CD14-positive monocyte (primary cell): ENCODE measurements around the gene ANKRD33. TPM values are rescaled to one million over a fixed set of nuclear protein-coding genes. Genes with fewer than 3 reads are reported as not detected.

ENCODE experiments used
- DNase-seq, 3 donors: peaks; one replicate each; pipeline ENCODE4 v3.0.0-alpha.2; 2011 to 2022
- H2AFZ ChIP-seq: 2 replicates; pipeline ENCODE4 v1.6.0; 2012; ENCODE audit warnings: mild to moderate bottlenecking, low read depth, low read length, inconsistent platforms; ENCODE audit not compliant: insufficient read depth, poor library complexity, severe bottlenecking
- H3K27ac ChIP-seq, 2 donors: 1 replicate in 1 of 2; 2 replicates in 1 of 2; pipeline ENCODE4 v1.5.1; 2012 to 2013; ENCODE audit warnings: low read length in 2 of 2, control low read depth in 1 of 2, inconsistent platforms in 1 of 2, low read depth in 1 of 2, mild to moderate bottlenecking in 1 of 2
- H3K27me3 ChIP-seq, 2 donors: one replicate each; pipeline versions ENCODE4 v1.6.0 to v1.6.1; 2011 to 2013; ENCODE audit warnings: low read length in 2 of 2; ENCODE audit not compliant: control insufficient read depth in 2 of 2, insufficient read depth in 2 of 2
- H3K36me3 ChIP-seq, 2 donors: replicated peaks in 1 of 2; 1 replicate in 1 of 2; 2 replicates in 1 of 2; pipeline versions ENCODE4 v1.5.1 to v1.6.1; 2012 to 2013; ENCODE audit warnings: low read length in 2 of 2, control low read depth in 1 of 2, inconsistent platforms in 1 of 2, mild to moderate bottlenecking in 1 of 2; ENCODE audit not compliant: insufficient read depth in 2 of 2, control insufficient read depth in 1 of 2
- H3K4me1 ChIP-seq, 2 donors: 1 replicate in 1 of 2; 2 replicates in 1 of 2; pipeline versions ENCODE4 v1.5.1 to v1.6.1; 2012 to 2013; ENCODE audit warnings: low read length in 2 of 2, control low read depth in 1 of 2, inconsistent platforms in 1 of 2, mild to moderate bottlenecking in 1 of 2, moderate library complexity in 1 of 2; ENCODE audit not compliant: insufficient read depth in 2 of 2, control insufficient read depth in 1 of 2
- H3K4me2 ChIP-seq: replicated peaks from 2 replicates; pipeline ENCODE3; 2012; ENCODE audit warnings: low read length, moderate library complexity, mild to moderate bottlenecking; ENCODE audit not compliant: poor library complexity, severe bottlenecking; ENCODE audit errors: extremely low read depth
- H3K4me3 ChIP-seq, 3 experiments: fragments of 200-600 bp in 1 of 3; sonication (generic) in 1 of 3; replicated peaks in 1 of 3; 1 replicate in 2 of 3; 2 replicates in 1 of 3; pipeline ENCODE4 v1.5.1; 2011 to 2013; ENCODE audit warnings: low read length in 3 of 3, mild to moderate bottlenecking in 3 of 3, control low read depth in 2 of 3, low read depth in 2 of 3, inconsistent platforms in 1 of 3, moderate library complexity in 1 of 3
- H3K79me2 ChIP-seq: 2 replicates; pipeline ENCODE4 v1.6.0; 2012; ENCODE audit warnings: mild to moderate bottlenecking, control low read depth, inconsistent platforms, low read length, moderate library complexity; ENCODE audit not compliant: insufficient read depth
- H3K9ac ChIP-seq: 2 replicates; pipeline ENCODE4 v1.6.0; 2017; ENCODE audit warnings: low read length, mild to moderate bottlenecking; ENCODE audit not compliant: insufficient read depth, poor library complexity, severe bottlenecking
- H3K9me3 ChIP-seq, 2 donors: replicated peaks in 1 of 2; 1 replicate in 1 of 2; 2 replicates in 1 of 2; pipeline versions ENCODE4 v1.5.1 to v1.6.1; 2012 to 2013; ENCODE audit warnings: low read length in 2 of 2, control low read depth in 1 of 2; ENCODE audit not compliant: control insufficient read depth in 1 of 2, insufficient read depth in 1 of 2
- H4K20me1 ChIP-seq: 2 replicates; pipeline ENCODE4 v1.6.0; 2012; ENCODE audit warnings: mild to moderate bottlenecking, low read length, control low read depth, moderate library complexity; ENCODE audit not compliant: insufficient read depth
- H3K27ac Mint-ChIP-seq, 7 donors: one replicate each; pipeline ENCODE4 v1.8.0; 2020; ENCODE audit warnings: mild to moderate bottlenecking in 7 of 7, mixed read lengths in 7 of 7, moderate library complexity in 6 of 7, inconsistent platforms in 2 of 7
- H3K27me3 Mint-ChIP-seq, 3 donors: one replicate each; pipeline ENCODE4 v1.8.0; 2021 to 2022; ENCODE audit warnings: low read depth in 3 of 3, mild to moderate bottlenecking in 3 of 3, mixed read lengths in 3 of 3, moderate library complexity in 3 of 3, inconsistent platforms in 1 of 3
- H3K36me3 Mint-ChIP-seq, 2 donors: one replicate each; pipeline ENCODE4 v1.8.0; 2020; ENCODE audit warnings: mixed read lengths in 2 of 2, inconsistent platforms in 1 of 2, mild to moderate bottlenecking in 1 of 2
- H3K4me1 Mint-ChIP-seq: one replicate; pipeline ENCODE4 v1.8.0; 2020; ENCODE audit warnings: mild to moderate bottlenecking, mixed read lengths
- H3K4me3 Mint-ChIP-seq, 2 donors: one replicate each; pipeline ENCODE4 v1.8.0; 2020; ENCODE audit warnings: mild to moderate bottlenecking in 2 of 2, mixed read lengths in 2 of 2, moderate library complexity in 1 of 2
- H3K9me3 Mint-ChIP-seq, 7 donors: one replicate each; pipeline ENCODE4 v1.8.0; 2020 to 2022; ENCODE audit warnings: mixed read lengths in 7 of 7, mild to moderate bottlenecking in 6 of 7, moderate library complexity in 6 of 7, inconsistent platforms in 2 of 7
- WGBS: methylation state at CpG from one replicate; pipeline ENCODE4 v1.1.5; 2013; ENCODE audit warnings: missing lambda C conversion rate; ENCODE audit not compliant: insufficient coverage; 5-methylcytosine and 5-hydroxymethylcytosine counted together
- intact Hi-C, 2 donors: fragments of 100-400 bp; cut with micrococcal nuclease; formaldehyde crosslinking; loops; one replicate each; pipeline versions ENCODE4 v1.15.0 to v1.15.1; 2023
- polyA plus RNA-seq, 3 donors: library from polyadenylated mRNA; depleted of rRNA in 1 of 3; unstranded in 2 of 3; stranded (reverse) in 1 of 3; fragments of 300-500 nt in 2 of 3; fragments of >200 nt in 1 of 3; fragmentation: Illumina TruSeq in 2 of 3; gene quantifications; 1 replicate in 2 of 3; 2 replicates in 1 of 3; pipeline ENCODE4 v1.2.3, GENCODE V29; 2012 to 2021
- TF ChIP-seq, protein P1 (sequence below): fragments of 200-600 bp; IDR thresholded peaks from one replicate; pipeline ENCODE4 v1.8.0; 2022; ENCODE audit warnings: antibody characterized with exemption, mild to moderate bottlenecking

The ANKRD33 gene
- polyA plus RNA-seq, 3 donors: 0.07 TPM; not detected in 2

DNA sequence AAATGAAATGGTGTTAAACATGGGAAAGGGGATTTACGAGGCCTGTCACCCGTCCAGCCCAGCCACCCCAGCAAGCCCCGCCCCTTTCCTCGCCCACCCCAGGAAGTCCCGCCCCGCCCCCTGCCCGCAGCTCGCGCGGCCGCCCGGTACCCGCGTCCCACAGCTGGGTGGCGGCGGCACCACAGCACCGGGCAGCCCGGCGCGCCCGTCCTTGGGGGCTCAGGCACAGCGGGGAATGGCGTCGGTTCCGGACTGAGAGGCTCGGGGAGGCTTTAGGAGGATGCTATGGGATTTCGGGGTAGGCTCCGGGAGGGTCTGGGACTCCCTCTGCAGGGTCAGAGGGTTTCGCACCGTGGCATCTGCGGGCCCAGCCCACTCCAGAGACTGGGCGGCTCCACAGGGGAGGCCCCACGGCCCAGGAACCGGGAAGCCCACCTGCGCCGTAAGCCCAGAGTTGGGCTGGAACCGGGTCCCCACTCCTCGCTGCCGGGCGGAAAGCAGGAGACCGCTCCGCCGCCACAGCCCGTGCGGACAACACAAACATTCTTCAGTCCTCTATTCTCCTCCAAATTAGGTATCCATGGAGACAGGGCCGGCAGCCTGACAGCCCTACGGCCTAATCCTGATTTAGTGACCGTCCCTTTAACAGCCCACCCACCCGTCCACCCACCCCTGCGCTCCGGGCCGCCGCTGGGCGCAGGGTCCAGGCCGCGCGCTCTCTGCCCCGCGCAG lies 40.8 kb upstream of the ANKRD33 start:
- H3K4me1 ChIP-seq: peaks cover 45 to 65% of the 10 kb centered on the region in 2 donors
- Mint-ChIP-seq H3K27ac (peak overlapping the region in 3 of 7 donors; percentile 30 to 55 (median 31)), H3K4me1 (peaks cover 52% of the 10 kb centered on the region), H3K27me3 (peaks cover 37 to 56% (median 45%) of the 10 kb centered on the region in 3 donors), H3K4me3 (peak overlapping the region; percentile 78 to 92), H3K36me3 (peaks cover 3 to 4% of the 10 kb centered on the region in 2 donors), H3K9me3 (peaks cover 0 to 5% (median 0%) of the 10 kb centered on the region in 7 donors)
- DNase-seq: peak in 2 of 3 donors; percentile 26 to 67
- peaks cover 8 to 37% of the 10 kb centered on the region in 2 donors for H3K27me3 ChIP-seq
- H3K79me2 ChIP-seq: no peaks in the 10 kb centered on the region
- peak overlapping the region; percentile 55 to 78 (median 64) for H3K4me3 ChIP-seq
- H3K27ac ChIP-seq: peak overlapping the region in 1 of 2 donors; percentile 58
- peak overlapping the region; percentile 81 for H2AFZ ChIP-seq
- TF ChIP-seq, protein P1, sequence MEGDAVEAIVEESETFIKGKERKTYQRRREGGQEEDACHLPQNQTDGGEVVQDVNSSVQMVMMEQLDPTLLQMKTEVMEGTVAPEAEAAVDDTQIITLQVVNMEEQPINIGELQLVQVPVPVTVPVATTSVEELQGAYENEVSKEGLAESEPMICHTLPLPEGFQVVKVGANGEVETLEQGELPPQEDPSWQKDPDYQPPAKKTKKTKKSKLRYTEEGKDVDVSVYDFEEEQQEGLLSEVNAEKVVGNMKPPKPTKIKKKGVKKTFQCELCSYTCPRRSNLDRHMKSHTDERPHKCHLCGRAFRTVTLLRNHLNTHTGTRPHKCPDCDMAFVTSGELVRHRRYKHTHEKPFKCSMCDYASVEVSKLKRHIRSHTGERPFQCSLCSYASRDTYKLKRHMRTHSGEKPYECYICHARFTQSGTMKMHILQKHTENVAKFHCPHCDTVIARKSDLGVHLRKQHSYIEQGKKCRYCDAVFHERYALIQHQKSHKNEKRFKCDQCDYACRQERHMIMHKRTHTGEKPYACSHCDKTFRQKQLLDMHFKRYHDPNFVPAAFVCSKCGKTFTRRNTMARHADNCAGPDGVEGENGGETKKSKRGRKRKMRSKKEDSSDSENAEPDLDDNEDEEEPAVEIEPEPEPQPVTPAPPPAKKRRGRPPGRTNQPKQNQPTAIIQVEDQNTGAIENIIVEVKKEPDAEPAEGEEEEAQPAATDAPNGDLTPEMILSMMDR: no peak
- H3K4me2 ChIP-seq: peak overlapping the region; percentile 94
- no peaks in the 10 kb centered on the region for H3K36me3 ChIP-seq
- no peaks in the 10 kb centered on the region for H4K20me1 ChIP-seq
- 3% methylated on average over 53 of the region's 59 CpGs for WGBS
- intact Hi-C loops: no loop called here
- no peaks in the 10 kb centered on the region for H3K9me3 ChIP-seq
- H3K9ac ChIP-seq: peak overlapping the region; percentile 62

DNA sequence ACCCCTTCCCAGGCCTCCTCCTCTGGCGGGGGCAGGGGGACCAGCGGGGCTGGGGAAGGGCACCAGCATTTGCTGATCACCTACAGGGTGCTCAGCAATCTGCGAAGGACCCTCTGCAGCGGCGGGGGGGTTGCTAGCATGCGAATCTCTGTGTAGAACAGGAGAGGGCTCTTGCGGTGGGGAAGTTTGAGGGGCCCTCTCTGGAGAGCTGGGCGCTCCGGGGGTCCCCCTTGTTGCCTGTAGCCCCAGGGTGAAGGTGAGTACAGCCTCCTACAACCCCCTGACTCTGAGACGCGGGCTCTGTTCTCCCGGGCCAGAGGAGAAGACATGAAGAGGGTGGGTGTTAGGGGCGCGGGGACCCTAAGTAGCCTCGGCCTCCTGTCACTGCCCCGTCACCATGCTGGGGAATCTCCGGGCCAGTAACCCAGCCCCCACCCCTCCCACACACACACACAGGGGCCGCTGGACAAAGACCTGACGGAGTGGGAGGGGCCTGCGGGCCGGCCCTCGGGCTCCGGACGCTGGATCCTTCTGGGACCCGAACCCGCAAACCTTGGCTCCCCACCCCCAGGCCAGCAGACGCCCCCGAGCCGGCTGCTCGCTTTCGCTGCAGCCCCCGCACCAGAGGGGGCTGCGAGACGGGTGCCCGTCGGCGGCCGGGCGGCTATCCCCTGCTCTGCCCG lies 40.1 kb upstream of the ANKRD33 start:
- H2AFZ ChIP-seq: peak overlapping the region; percentile 81
- H3K4me2 ChIP-seq: peak overlapping the region; percentile 94
- H3K27ac ChIP-seq: peak overlapping the region in 1 of 2 donors; percentile 58
- peaks cover 8 to 37% of the 10 kb centered on the region in 2 donors for H3K27me3 ChIP-seq
- peak overlapping the region; percentile 62 for H3K9ac ChIP-seq
- no peaks in the 10 kb centered on the region for H3K36me3 ChIP-seq
- H4K20me1 ChIP-seq: no peaks in the 10 kb centered on the region
- Mint-ChIP-seq H3K4me1 (peaks cover 59% of the 10 kb centered on the region), H3K36me3 (peaks cover 3 to 4% of the 10 kb centered on the region in 2 donors), H3K9me3 (peaks cover 0 to 5% (median 0%) of the 10 kb centered on the region in 7 donors), H3K27ac (peak overlapping the region in 4 of 7 donors; percentile 12 to 76 (median 64)), H3K4me3 (peak overlapping the region; percentile 78 to 90), H3K27me3 (peaks cover 33 to 49% (median 42%) of the 10 kb centered on the region in 3 donors)
- H3K4me1 ChIP-seq: peaks cover 52 to 72% of the 10 kb centered on the region in 2 donors
- under 1% methylated on average over 24 of the region's 40 CpGs for WGBS
- TF ChIP-seq, protein P1: no peak
- H3K9me3 ChIP-seq: no peaks in the 10 kb centered on the region
- DNase-seq: peak in 1 of 3 donors; percentile 68
- H3K79me2 ChIP-seq: no peaks in the 10 kb centered on the region
- intact Hi-C loops: no loop called here
- H3K4me3 ChIP-seq: peak overlapping the region; percentile 55 to 78 (median 64)
